COLO668 (cell line): Measurements from ENCODE around the gene RASA3.
A peak's percentile ranks its signal among the peaks of the same experiment; 100 is the strongest.
"Not testable (repeated sequence)": the region's sequence is repeated elsewhere in the genome, so short reads cannot be mapped to it uniquely, and the experiment has no call there.

Source experiments
- DNase-seq: peaks from one replicate; lab custom pipeline; 2025; ENCODE audit not compliant: unreplicated experiment; lab: John Stamatoyannopoulos, UW

The RASA3 gene

GRCh38 chr13:114157869-114158495 lies 25.6 kb upstream of the RASA3 start:
- no peak for DNase-seq

- DNase-seq, result no peak
Measured at GRCh38 chr13:114155926-114156883, 23.8 kb upstream of the RASA3 start.

GRCh38 chr13:114155320-114155719 lies 22.9 kb upstream of the RASA3 start:
- no peak for DNase-seq

GRCh38 chr13:114154476-114154875 lies 22.1 kb upstream of the RASA3 start:
- no peak for DNase-seq

GRCh38 chr13:114153485-114154080 lies 21.2 kb upstream of the RASA3 start:
- DNase-seq, result no peak

- no peak for DNase-seq
Measured at GRCh38 chr13:114152831-114153371, 20.5 kb upstream of the RASA3 start.

- DNase-seq, result no peak
Measured at GRCh38 chr13:114152285-114152645, 19.8 kb upstream of the RASA3 start.

- DNase-seq, result peak; percentile 76
Measured at GRCh38 chr13:114151565-114152284, 19.3 kb upstream of the RASA3 start.

GRCh38 chr13:114151031-114151430 lies 18.6 kb upstream of the RASA3 start:
- DNase-seq, result no peak

GRCh38 chr13:114149774-114150740 lies 17.6 kb upstream of the RASA3 start:
- peak; percentile 85 for DNase-seq

- not testable (repeated sequence) for DNase-seq
Measured at GRCh38 chr13:114148886-114149285, 16.5 kb upstream of the RASA3 start.

- DNase-seq, result peak; percentile 74
Measured at GRCh38 chr13:114148521-114148855, 16.1 kb upstream of the RASA3 start.

GRCh38 chr13:114147803-114148520 lies 15.5 kb upstream of the RASA3 start:
- DNase-seq, result no peak

- DNase-seq, result peak; percentile 50
Measured at GRCh38 chr13:114146629-114147028, 14.2 kb upstream of the RASA3 start.

- DNase-seq, result no peak
Measured at GRCh38 chr13:114146173-114146572, 13.8 kb upstream of the RASA3 start.

- no peak for DNase-seq
Measured at GRCh38 chr13:114145722-114146121, 13.3 kb upstream of the RASA3 start.

GRCh38 chr13:114145256-114145655 lies 12.8 kb upstream of the RASA3 start:
- DNase-seq, result no peak

- no peak for DNase-seq
Measured at GRCh38 chr13:114144606-114145244, 12.3 kb upstream of the RASA3 start.
